Left renal cortex interstitium (tissue), 4 donors: ENCODE data around the gene FAM168B. TPM values are rescaled to one million over a fixed set of nuclear protein-coding genes. Genes with fewer than 3 reads are reported as not detected.

ENCODE experiments used
- DNase-seq, 4 donors: peaks; one replicate each; pipeline ENCODE4 v3.0.0-alpha.2; 2013; ENCODE audit warnings: low read depth in 4 of 4, low spot score in 2 of 4, missing footprints in 1 of 4
- polyA plus RNA-seq, 4 donors: library from polyadenylated mRNA; unstranded; fragments of 120-200 nt; gene quantifications; one replicate each; pipeline ENCODE4 v1.2.1, GENCODE V29; 2013; ENCODE audit not compliant: insufficient read length in 4 of 4

FAM168B gene
- polyA plus RNA-seq, 4 donors = 111 to 128 (median 118) TPM

DNA sequence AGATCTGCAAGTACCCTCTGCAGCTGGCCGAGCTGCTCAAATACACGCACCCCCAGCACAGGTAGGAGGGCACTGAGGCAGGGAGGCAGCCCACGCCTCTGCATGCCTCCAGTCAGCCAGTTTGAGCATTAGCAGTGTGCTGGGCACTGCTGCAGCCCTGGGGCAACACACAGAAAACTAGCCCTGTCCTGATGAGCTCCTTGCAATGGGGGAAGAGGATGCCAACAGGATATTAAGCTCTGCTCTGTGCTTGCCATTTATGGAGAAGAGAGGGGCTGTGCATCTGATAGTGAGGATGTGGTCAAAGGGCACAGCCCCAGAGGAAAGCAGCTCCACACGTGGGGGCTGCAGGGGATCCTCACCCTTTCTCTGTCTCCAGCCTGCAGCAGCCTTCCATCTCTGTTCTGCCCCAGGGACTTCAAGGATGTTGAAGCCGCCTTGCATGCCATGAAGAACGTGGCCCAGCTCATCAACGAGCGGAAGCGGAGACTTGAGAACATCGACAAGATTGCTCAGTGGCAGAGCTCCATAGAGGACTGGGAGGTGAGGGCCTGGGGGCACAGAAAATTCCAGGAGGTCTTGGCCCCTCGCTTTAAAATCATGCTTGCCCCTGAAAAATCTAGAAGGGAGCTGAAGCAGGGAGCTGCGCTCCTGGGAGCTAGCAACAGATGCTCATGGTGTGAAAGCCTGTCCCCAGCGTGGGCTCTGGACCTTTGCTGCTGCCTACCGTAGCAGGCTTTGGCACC is 51.7 kb downstream of the FAM168B start:
- DNase-seq = no peak

DNA sequence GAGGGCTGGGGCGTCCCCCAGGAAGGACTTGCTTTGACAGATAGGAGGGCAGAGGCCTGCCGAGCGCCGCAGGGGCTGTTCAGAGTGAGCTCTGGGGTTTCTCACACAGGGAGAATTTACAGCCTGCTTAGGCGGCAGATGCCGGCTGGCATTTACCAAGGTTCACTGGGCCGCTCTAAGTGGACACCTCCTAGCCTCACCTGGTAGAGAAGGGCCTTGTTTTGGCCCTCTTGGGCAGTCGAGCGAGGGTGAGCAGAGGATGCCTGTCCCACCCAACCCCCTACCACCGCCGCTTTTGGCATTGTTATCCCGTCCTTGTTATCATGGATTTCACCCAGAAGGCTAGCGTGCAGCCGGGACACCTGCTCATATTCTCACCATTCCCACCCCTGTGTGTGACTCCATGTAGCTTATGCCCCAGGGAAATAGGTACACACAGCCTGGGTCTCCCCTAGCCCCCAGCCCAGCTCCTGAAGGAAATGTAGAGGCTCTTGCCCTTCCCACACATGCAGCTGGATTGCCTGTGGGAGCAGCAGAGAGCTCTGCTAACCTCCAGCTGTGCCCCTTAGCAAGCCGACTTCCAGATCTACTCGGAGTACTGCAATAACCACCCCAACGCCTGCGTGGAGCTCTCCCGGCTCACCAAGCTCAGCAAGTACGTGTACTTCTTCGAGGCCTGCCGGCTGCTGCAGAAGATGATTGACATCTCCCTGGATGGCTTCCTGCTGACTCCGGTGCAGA is 52.4 kb downstream of the FAM168B start:
- DNase-seq = no peak

DNA sequence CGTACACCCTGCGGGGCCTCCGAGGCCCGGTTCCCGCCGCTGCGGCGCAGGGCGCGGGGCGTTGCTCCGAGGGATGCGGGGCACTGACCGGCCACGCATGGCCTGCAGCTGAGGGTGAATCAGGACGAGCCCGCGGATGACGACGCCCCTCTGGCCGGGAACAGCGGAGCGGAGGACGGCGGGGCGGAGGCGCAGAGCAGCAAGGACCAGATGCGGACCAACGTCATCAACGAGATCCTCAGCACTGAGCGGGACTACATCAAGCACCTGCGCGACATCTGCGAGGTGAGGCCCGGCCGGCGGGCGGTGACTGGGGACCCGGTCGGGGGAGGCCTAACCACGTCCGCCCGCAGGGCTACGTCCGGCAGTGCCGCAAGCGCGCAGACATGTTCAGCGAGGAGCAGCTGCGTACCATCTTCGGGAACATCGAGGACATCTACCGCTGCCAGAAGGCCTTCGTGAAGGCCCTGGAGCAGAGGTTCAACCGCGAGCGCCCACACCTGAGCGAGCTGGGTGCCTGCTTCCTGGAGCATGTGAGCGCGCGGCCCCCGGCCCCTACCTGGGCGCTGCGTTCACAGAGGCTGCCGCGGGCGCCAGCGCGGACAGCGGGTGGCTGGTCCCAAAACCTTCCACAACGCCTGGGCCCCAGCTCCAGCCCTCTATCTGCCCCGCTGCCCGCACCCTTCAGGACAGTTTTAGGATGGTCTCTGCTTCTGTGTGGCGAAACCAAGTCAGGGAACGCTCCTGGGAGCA is 53.2 kb downstream of the FAM168B start:
- DNase-seq = no peak

DNA sequence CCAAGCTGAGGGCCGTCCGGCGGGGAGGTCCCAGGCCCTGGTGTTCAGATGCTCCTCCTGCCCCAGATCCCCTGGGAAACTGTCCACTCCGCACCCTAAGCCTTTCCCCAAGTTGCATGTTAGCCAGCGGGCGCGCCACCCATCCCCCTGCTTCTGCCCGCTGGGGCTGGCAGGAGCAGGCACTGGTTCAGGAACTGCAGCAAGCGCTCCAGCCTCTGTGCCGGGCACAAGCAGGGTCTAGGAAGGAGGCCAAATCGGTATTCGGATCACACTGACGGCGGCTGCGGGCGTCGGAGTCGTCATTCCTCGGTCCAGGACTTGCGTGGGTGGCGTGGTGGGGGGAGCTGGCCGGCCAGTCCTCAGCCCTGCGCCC is 53.7 kb downstream of the FAM168B start:
- DNase-seq = no peak

DNA sequence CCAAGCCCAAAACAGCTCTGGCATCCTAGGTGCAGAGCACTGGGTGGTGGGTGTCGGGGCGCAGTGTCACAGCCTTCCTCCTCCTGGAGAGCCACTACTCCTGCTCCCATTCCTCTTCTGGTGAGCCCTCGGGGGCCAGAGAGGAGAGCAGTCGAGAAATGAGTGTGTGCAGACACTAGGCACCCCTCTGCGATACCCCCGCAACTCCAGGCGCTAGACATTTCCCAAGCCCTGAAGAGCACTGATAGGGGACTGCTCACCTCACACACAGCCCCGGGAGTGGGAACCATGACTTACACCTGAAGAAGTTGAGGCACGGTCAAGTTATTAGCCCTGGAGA is 54.2 kb downstream of the FAM168B start:
- no peak for DNase-seq

DNA sequence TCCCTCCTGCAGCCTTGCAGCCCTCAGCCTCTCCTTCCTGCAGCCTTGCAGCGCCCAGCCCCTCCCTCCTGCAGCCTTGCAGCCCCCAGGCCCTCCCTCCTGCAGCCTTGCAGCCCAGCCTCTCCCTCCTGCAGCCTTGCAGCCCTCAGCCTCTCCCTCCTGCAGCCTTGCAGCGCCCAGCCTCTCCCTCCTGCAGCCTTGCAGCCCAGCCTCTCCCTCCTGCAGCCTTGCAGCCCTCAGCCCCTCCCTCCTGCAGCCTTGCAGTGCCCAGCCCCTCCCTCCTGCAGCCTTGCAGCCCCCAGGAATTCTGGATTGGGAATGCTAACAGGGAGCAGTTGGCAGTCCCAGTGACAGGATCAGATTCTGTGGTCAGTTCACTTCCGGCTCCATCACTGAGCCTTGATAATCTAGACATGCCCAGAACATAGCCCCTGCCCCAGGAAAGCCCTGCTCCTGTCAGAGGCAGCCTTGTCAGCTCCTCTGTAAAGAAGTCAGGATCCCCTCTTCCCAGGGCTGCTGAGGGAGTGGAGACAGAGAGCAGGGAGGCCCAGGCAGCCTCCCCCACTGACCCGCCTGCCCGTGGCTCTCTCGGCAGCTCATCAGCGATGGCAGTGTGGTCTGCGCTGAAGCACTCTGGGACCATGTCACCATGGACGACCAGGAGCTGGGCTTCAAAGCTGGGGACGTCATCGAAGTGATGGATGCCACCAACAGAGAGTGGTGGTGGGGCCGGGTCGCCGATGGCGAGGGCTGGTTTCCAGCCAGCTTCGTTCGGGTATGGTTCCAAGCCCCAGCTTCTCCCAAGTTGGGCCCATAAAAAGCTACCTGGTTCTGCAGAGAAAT is 54.8 kb downstream of the FAM168B start:
- DNase-seq = no peak

DNA sequence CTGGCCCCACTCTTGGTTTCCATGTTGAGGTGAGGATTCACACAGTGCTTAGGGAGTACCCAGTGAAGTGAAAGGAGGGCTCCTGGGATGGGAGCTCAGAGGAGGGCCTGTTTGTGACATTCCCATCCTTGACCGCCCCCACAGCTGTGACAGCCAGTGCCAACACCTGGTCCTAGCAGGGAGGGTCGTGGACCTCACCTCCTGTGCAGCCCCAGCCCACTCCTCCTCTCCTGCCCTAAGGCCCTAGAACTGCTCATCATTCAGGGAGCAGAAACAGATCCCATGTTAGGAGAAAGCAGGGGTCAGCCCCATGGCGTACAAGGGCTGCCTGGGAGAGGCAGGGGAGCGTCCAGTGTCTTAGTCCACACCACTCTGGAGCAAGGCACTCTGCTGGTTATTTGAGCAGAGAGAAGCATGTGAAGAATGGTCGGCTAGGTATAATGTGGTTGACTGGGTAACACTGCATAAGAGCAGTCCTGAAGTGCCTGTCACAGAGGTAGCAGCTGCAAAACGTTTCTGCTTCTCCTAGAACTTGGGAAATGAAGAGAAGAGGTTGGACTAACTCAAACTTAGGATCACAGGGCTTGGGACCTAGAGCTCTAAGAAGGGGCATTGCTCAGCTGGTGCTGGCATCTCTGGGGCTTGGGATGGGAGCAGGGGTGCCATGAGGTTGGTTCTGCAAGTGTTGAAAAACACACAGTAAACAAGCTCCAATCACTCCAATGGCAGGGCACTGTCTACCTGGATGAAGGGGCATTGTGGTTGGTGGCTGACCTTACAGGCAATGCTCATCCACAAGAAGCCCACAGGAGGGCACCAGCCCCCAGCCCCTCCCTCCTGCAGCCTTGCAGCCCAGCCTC is 55.6 kb downstream of the FAM168B start:
- DNase-seq = no peak

DNA sequence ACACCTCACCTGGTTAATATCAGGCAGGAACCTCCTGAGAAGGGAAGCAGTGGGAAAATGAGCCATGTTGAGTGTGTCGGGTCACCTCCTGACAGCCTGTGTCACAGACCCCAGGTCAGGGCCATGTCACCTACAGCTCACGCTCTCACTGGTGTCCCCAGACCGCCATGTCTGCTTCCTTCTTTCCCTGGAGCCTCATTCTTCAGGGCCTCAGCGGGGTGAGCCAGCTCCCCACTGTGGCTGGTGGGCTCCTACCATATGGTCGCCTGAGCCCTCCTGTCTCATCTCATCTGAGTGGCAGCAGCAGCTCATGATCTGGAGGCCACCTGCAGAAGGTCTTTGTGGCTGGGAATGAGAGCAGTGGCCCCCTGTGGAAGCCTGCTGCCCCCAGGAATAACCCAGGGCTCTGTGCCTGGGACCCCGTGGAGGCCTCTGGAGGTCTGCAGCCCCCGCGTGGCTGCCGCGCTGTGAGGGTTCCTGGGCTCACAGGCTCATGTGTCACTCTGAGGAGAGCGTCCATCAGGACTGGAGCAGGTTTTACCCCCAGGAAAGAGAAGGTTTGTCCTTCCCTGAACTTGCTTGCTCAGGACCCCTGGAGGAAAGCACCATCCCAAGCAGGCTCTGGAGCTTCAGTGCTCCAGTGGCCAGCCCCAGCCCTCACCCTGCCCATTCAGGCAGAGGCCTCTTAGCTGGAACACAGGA is 56.4 kb downstream of the FAM168B start:
- no peak for DNase-seq

DNA sequence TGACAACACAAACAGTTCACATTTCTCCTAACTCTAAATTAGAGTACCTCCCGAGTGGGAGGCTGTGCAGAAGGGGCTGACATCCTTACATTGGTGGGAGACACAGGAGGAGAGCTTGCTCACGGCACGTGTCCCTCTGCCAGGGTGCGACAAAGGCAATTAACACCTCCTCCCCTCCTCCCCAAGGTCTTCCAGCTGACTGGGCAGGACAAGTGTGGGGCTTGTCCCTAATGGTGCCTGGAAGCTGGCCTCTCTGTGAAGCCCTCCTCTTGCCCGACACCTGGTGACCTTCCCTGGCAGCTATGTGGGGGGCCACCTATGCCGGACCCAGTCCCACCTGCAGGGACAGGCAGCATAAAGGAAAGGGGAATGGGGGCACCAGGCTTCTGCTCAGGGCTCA is 57.0 kb downstream of the FAM168B start:
- DNase-seq = no peak

DNA sequence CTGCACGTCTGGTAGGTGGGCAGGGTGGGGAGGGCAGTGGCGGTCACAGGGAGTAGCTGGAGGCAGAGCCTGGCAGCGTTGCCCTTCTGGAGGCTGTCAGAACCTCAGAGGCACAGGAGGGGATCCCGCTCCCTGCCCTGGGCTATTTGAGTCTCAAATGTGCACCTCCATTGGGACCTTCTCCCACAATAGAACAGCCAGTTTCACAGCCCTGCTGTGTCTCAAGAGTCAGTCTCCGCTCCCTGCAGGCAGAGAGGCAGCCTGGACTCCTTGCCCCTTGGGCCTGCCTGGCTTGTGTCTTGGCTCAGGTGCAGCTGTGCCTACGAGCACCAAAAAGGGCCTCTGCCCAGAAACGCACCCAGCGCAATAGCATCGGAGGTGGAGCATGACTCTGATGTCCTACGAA is 57.4 kb downstream of the FAM168B start:
- DNase-seq = no peak

DNA sequence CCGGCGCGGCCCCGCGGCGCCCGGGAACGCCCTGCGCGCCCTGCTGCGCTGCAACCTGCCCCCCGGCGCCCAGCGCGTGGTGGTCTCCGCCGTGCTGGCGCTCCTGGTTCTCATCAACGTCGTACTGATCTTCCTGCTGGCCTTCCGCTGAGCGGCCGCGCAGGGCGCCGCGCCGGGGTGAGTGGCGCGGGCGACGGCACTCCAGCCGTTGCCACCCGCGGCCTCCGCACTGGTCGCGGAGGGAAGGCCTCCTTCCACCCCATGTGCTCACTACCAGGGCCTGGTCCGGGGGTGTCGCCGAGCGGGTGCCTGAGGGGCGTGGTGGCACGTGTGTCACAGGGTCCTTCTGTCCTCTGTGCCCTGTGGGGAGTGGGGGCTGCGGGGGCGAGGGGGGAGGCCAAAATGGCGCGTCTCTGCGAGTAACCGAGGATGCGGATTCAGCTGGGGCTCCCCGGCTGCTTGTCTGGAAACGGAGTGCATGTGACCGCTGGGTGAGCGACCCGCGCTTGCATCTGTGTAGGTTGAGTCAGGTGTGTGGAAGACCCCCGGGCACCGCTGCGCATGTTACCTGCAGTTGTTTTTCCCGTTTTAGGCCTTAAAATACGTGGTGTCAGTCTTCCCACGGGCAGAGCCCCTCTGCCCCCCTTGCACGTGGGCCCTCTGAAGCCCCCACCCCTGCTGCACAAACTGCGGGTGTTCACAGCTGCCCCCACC is 58.0 kb downstream of the FAM168B start:
- DNase-seq = no peak

DNA sequence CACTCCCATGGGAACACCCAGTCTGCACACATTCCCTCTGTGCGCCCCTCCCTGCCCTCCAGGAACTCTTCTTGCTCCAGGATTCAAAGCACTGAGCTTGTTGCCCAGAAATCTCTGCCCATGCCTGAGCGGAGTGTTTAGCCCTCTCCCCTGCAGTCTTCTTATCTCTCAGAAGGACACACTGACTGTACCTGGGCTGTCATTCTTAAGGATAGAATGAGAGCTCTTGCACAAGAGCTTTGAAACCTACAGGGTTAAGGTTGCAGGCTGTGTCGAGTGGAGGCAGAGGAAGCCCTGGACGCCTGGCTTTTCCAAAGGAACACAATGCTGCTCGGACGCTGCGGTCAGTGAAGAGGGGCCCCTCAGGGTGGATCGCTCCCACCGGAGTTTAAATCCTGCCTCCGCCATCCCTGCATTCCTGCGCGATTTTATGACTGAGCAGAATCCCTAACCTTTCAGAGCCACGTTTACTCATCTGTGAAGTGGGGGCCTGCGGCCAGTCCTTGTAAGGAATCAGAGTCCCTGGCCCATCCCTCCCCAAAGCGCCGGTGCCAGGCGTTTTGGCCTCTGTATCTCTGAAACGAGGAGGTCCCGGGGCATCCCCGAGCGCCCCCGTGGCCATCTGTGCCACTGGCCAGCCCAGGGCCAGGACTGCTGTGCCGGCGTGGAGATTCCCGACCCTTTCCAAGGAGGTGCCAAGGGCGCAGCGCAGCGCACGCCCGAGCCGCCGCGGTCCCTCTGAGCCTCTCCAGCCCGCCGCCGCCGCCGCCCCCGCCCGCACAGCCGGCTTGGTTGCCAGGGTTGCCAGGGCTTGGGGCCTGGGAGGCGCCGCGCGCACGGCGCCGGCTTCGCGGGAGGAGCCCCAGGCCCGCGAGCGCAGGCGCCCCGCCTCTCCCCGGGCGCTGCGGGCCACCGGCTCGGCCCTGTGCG is 58.9 kb downstream of the FAM168B start:
- DNase-seq = no peak

DNA sequence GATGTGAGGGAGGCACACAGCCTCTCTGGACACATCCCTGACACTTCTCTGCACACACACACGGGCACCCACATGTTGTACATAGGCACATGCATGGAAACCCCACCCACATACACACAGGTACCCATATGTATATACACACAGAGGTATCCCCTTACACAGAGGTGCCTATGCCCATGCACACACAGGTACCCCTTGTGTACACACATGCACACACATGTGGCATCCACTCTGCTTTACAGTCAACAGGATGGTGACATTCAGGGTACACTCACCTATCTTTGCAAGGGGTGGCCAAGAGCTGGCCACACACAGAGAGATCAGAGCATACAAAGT is 59.5 kb downstream of the FAM168B start:
- DNase-seq = no peak

DNA sequence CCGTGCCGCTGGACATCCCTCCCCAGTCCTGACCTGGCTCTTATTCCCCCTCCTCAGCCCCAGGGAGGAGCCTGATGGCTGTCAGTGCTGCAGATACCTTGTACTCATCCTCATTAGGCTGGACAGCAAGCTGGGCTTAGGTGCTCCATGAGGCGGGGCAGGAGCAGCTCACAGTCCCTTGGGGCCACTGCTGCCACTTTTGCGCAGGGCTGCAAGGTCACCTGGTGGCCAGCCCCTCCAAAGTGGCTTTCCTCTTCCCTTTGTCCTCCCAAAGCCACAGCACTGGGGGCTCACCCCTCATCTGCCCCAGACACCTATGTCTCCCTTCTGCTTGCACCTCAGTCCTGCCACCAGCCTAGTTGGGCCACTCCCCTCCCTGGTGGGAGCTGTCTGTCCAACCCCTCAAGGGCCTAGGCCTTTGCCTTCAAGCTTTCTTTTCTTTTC is 60.8 kb downstream of the FAM168B start:
- DNase-seq = no peak

DNA sequence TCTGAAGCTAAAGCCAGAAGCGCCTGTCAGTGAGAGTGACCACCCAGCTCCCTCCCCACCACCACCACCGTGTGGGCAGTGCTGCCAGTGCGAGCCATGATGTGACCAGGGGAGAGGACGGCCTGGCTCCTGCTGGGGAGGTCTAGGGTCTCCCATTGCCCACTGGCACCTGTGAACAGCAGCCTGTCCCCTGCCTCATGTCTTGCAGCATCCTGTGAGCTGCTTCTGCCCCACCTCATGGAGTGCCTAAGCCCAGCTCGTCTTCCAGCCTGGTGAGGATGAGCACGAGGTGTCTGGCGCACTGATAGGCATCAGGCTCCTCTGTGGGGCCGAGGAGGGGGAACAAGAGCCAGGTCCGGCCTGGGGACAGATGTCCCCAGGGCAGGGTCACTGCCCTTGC is 61.4 kb downstream of the FAM168B start:
- DNase-seq = no peak

DNA sequence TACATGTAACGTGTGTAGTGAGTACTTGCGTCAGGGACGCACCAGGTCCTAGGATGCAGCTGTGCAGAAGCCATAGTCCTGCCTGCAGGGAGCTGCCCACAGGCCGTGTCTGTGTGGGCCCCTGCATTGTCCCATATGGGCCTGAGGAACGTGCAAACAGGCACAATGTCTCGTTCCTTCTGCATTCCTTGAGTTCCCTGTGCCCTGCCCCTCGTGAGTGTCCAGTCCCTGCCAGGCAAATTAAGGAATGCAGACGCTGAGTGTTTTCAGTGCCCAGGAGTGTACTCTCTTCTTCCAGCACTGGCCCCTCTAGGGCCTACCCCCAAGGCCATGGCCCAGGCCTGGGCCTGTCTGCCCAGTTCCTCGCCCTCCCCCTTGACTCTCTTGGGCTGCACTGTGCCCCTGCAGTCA is 61.8 kb downstream of the FAM168B start:
- no peak for DNase-seq

DNA sequence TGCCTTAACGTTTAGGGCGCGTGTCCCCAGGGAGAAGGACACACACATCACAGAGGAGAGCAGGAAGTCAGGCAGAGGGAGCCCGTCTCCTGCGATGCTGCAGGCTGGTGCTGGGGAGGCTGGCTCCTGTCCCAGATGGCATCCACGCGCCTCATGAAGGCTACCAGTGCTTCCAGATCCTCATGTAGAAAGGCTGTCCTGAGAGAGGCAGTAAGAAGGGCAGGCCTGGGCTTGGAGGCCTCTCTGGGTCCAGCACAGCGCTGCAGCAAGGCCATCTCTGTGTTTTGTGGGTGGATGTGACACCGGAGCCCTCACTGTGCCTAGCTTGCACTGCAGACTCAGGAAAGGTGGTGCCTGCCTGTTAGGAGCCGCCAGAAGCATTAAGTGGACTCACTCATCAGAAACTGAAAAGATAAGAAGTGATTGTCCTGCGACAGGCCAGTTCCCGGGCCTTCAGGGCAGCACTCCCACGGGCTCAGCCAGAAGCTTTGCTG is 62.7 kb downstream of the FAM168B start:
- DNase-seq = no peak
